Calu3 (cell line): ENCODE measurements around the gene ASMTL. TPM values are rescaled to one million over a fixed set of nuclear protein-coding genes. Genes with fewer than 3 reads are reported as not detected.

ENCODE experiments used
- BruUV-seq: library from RNA; stranded (reverse); fragments of 400-500 nt; replicated peaks from 2 replicates; lab custom pipeline; 2021; lab: Mats Ljungman, UMichigan
- CTCF ChIA-PET: fragments of 300-600 bp; sonication (Branson Sonifier 250); formaldehyde crosslinking; loops from one replicate; lab custom pipeline; 2022; ENCODE audit warnings: antibody characterized with exemption; lab: Charles Lee
- DNase-seq: peaks from one replicate; pipeline ENCODE4 v3.0.0; 2022
- H3K27ac Mint-ChIP-seq: one replicate; pipeline ENCODE4 v1.8.0; 2022; ENCODE audit warnings: mixed read lengths; ENCODE audit not compliant: unreplicated experiment
- H3K27me3 Mint-ChIP-seq: one replicate; pipeline ENCODE4 v1.8.0; 2022; ENCODE audit warnings: mixed read lengths; ENCODE audit not compliant: unreplicated experiment
- H3K36me3 Mint-ChIP-seq: one replicate; pipeline ENCODE4 v1.8.0; 2022; ENCODE audit warnings: mild to moderate bottlenecking, moderate library complexity, mixed read lengths; ENCODE audit not compliant: insufficient read depth, unreplicated experiment
- H3K4me1 Mint-ChIP-seq: one replicate; pipeline ENCODE4 v1.8.0; 2022; ENCODE audit warnings: mild to moderate bottlenecking, low read depth, mixed read lengths; ENCODE audit not compliant: unreplicated experiment
- H3K4me3 Mint-ChIP-seq: one replicate; pipeline ENCODE4 v1.8.0; 2022; ENCODE audit warnings: mild to moderate bottlenecking, low read depth, moderate library complexity, mixed read lengths; ENCODE audit not compliant: unreplicated experiment
- H3K9me3 Mint-ChIP-seq: one replicate; pipeline ENCODE4 v1.8.0; 2022; ENCODE audit warnings: low read depth, mixed read lengths; ENCODE audit not compliant: unreplicated experiment
- intact Hi-C: fragments of 100-400 bp; cut with micrococcal nuclease; formaldehyde crosslinking; loops from one replicate; pipeline ENCODE4 v1.10.0; 2022; ENCODE audit not compliant: unreplicated experiment
- total RNA-seq: library from RNA; stranded (reverse); gene quantifications from 2 replicates; pipeline ENCODE4 v1.2.3, GENCODE V29; 2022
- TF ChIP-seq, protein P1 (sequence below): fragments of 200-600 bp; IDR thresholded peaks from one replicate; pipeline ENCODE4 v1.8.0; 2022; ENCODE audit warnings: antibody characterized with exemption; ENCODE audit not compliant: unreplicated experiment

Gene ASMTL
- total RNA-seq, 1 experiment from 2014 or later: 14.4 TPM

DNA sequence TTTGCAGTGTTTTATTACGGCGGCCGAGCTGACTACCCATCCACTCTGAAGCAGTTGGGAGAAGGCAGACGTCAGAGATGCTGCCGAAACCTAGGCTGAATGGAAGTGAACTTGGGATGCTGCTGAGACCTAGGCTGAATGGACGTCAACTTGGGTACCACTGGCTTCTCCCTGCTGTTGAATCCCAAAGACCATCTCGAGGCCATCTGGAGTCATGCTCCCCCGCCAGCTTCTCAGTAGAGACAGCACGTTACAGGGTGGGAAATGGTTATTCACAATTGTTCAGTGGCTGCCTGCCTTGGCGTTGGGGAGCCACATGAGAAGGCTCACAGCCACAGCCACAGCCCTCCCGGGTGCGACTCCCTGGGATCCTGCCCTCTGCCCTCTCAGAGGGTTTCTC lies 43.4 kb upstream of the ASMTL start:
- TF ChIP-seq, protein P1, sequence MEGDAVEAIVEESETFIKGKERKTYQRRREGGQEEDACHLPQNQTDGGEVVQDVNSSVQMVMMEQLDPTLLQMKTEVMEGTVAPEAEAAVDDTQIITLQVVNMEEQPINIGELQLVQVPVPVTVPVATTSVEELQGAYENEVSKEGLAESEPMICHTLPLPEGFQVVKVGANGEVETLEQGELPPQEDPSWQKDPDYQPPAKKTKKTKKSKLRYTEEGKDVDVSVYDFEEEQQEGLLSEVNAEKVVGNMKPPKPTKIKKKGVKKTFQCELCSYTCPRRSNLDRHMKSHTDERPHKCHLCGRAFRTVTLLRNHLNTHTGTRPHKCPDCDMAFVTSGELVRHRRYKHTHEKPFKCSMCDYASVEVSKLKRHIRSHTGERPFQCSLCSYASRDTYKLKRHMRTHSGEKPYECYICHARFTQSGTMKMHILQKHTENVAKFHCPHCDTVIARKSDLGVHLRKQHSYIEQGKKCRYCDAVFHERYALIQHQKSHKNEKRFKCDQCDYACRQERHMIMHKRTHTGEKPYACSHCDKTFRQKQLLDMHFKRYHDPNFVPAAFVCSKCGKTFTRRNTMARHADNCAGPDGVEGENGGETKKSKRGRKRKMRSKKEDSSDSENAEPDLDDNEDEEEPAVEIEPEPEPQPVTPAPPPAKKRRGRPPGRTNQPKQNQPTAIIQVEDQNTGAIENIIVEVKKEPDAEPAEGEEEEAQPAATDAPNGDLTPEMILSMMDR: no peak
- H3K4me3 Mint-ChIP-seq: no peak overlapping the region
- H3K27me3 Mint-ChIP-seq: no peaks in the 10 kb centered on the region
- no peaks in the 10 kb centered on the region for H3K9me3 Mint-ChIP-seq
- DNase-seq: no peak
- CTCF ChIA-PET: no interaction called here
- no TSS peak for BruUV-seq
- H3K4me1 Mint-ChIP-seq: no peaks in the 10 kb centered on the region
- H3K27ac Mint-ChIP-seq: no peak overlapping the region
- no peaks in the 10 kb centered on the region for H3K36me3 Mint-ChIP-seq
- intact Hi-C loops: no loop called here

DNA sequence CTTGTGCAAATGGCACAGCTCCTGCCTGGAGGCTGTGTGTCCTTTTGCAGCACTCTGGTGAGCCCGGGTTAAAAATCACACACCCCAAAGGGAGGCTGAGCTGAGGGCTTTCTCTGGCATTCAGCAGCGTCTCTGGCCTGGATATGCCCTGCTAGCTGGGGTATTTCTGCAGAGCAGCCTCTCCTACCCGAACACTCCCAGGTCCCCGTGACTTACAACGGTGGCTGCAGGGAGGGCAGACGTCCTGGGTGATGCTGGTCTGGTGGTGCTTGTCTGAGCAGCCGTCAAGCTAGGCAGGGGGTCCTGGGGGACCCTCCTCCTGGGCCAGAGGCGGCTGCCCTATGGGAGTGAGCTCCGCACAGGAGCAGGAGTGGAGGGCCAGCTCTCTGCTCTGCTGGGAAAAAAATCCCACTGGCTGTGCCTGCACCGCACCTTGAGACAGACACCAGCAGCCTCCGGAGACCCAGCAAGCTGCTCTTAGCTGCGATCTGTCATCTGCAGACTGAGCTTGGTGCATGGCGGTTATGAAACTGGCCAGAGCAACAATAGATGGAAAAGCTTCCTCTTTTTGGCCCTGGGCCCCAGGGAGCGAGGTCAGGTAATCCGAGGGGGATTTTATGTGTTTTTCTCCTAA lies 41.3 kb upstream of the ASMTL start:
- no peak overlapping the region for H3K4me3 Mint-ChIP-seq
- H3K27me3 Mint-ChIP-seq: no peaks in the 10 kb centered on the region
- TF ChIP-seq, protein P1: no peak
- no peak overlapping the region for H3K27ac Mint-ChIP-seq
- no TSS peak for BruUV-seq
- CTCF ChIA-PET: no interaction called here
- DNase-seq: no peak
- H3K36me3 Mint-ChIP-seq: no peaks in the 10 kb centered on the region
- no peaks in the 10 kb centered on the region for H3K9me3 Mint-ChIP-seq
- intact Hi-C loops: no loop called here
- no peaks in the 10 kb centered on the region for H3K4me1 Mint-ChIP-seq

DNA sequence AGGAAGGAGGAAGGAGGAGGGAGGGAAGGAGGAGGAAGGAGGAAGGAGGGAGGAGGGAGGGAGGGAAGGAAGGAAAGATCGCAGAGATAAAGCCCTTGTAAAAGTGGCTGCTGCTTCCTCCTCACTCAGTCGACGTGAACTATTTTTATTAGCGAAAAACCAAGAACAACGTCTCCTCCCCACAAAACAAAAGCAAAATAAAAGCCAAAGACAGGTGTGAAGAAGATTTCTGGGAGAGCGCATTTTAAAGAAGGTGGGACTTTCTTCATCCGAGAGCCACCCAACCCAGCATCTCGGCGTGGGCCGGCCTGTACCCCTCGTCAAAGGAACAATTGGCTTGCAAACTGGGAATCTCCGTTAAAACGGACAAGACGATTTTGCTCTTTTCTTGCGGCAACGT lies 40.7 kb upstream of the ASMTL start:
- Mint-ChIP-seq H3K27ac (no peak overlapping the region), H3K4me1 (no peaks in the 10 kb centered on the region), H3K36me3 (no peaks in the 10 kb centered on the region), H3K9me3 (no peaks in the 10 kb centered on the region), H3K27me3 (no peaks in the 10 kb centered on the region), H3K4me3 (no peak overlapping the region)
- CTCF ChIA-PET: no interaction called here
- no TSS peak for BruUV-seq
- TF ChIP-seq, protein P1: no peak
- intact Hi-C loops: no loop called here
- no peak for DNase-seq

DNA sequence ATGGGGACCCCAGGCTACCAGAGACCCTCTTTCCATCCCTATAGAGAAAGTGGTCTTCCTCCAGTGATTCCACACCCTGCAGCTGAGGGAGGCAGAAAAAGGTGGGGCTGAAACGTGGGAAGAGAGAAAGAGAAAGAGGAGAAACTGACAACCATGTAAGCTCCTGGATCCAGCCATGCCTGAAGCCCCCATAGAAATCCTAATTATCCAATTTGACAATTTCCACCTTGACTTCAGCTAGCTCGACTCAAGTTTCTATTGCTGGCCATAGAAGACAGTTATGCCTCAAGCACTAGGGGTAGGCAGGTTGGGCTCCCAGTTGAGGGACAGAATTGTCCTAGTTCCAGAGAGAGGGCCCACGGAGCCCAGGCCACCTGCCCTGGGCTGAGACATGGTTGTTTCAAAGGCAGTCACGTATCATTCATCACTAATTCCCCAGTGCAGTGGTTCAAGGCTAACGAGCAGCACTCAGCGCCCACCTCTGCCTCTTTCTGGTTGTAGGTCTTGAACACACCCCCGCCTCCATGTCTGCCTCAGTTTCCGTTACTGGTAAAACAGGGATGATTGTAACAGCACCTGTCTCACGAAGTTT lies 39.8 kb upstream of the ASMTL start:
- Mint-ChIP-seq H3K36me3 (peaks cover 3% of the 10 kb centered on the region), H3K9me3 (no peaks in the 10 kb centered on the region), H3K27me3 (no peaks in the 10 kb centered on the region), H3K27ac (no peak overlapping the region), H3K4me3 (no peak overlapping the region), H3K4me1 (no peaks in the 10 kb centered on the region)
- CTCF ChIA-PET: no interaction called here
- TF ChIP-seq, protein P1: no peak
- BruUV-seq: no TSS peak
- DNase-seq: no peak
- intact Hi-C loops: no loop called here
